ENCODE data around the gene SSBP2.

DNA sequence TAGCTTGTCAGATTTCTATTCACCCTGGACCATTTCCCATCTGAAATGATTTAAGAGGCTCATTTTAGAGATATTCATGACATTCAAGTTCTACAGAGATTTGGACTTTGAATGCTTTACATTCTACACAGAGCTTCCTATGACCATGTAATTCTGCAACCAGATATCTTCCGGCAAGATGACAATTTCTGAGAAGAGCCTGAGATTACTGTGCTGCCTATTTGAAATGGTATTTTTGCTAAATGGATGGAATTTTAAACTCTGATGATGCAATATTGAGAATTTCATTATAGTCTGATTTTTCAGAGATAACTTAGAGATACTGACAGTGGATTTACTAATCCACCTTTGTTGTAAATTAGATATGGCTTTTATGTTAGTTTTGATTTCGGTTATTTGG lies 341.0 kb downstream of the SSBP2 start:
- TF ChIP-seq POLR2A (IDR thresholded peaks at IDR 0.05; ENCODE audit: borderline replicate concordance, extremely low read depth, insufficient read depth, insufficient read length): no peak
- TF ChIP-seq, protein P1, sequence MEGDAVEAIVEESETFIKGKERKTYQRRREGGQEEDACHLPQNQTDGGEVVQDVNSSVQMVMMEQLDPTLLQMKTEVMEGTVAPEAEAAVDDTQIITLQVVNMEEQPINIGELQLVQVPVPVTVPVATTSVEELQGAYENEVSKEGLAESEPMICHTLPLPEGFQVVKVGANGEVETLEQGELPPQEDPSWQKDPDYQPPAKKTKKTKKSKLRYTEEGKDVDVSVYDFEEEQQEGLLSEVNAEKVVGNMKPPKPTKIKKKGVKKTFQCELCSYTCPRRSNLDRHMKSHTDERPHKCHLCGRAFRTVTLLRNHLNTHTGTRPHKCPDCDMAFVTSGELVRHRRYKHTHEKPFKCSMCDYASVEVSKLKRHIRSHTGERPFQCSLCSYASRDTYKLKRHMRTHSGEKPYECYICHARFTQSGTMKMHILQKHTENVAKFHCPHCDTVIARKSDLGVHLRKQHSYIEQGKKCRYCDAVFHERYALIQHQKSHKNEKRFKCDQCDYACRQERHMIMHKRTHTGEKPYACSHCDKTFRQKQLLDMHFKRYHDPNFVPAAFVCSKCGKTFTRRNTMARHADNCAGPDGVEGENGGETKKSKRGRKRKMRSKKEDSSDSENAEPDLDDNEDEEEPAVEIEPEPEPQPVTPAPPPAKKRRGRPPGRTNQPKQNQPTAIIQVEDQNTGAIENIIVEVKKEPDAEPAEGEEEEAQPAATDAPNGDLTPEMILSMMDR (IDR thresholded peaks at IDR 0.05 in 2 of 3, conservative IDR thresholded peaks at IDR 0.05 in 1 of 3; ENCODE audit: borderline replicate concordance in 1 of 3, insufficient read depth in 1 of 3, low read depth in 2 of 3, low read length in 2 of 3): no peak
- TF ChIP-seq TCF7L2 (IDR thresholded peaks at IDR 0.05; ENCODE audit: borderline replicate concordance, extremely low read depth, insufficient read depth, insufficient read length): no peak
- no peak for TF ChIP-seq POLR2AphosphoS5 (IDR thresholded peaks at IDR 0.05; ENCODE audit: low read depth, low read length)
- no peak for TF ChIP-seq RAD21 (IDR thresholded peaks at IDR 0.05; ENCODE audit: low read depth)
- TF ChIP-seq JUND (IDR thresholded peaks at IDR 0.05): no peak
- TF ChIP-seq SIN3A (IDR thresholded peaks at IDR 0.05; ENCODE audit: low read depth): no peak
- TF ChIP-seq, protein P2, sequence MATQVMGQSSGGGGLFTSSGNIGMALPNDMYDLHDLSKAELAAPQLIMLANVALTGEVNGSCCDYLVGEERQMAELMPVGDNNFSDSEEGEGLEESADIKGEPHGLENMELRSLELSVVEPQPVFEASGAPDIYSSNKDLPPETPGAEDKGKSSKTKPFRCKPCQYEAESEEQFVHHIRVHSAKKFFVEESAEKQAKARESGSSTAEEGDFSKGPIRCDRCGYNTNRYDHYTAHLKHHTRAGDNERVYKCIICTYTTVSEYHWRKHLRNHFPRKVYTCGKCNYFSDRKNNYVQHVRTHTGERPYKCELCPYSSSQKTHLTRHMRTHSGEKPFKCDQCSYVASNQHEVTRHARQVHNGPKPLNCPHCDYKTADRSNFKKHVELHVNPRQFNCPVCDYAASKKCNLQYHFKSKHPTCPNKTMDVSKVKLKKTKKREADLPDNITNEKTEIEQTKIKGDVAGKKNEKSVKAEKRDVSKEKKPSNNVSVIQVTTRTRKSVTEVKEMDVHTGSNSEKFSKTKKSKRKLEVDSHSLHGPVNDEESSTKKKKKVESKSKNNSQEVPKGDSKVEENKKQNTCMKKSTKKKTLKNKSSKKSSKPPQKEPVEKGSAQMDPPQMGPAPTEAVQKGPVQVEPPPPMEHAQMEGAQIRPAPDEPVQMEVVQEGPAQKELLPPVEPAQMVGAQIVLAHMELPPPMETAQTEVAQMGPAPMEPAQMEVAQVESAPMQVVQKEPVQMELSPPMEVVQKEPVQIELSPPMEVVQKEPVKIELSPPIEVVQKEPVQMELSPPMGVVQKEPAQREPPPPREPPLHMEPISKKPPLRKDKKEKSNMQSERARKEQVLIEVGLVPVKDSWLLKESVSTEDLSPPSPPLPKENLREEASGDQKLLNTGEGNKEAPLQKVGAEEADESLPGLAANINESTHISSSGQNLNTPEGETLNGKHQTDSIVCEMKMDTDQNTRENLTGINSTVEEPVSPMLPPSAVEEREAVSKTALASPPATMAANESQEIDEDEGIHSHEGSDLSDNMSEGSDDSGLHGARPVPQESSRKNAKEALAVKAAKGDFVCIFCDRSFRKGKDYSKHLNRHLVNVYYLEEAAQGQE (IDR thresholded peaks at IDR 0.05; ENCODE audit: low read depth): no peak
- no peak for TF ChIP-seq EZH2phosphoT487 (IDR thresholded peaks at IDR 0.05; ENCODE audit: borderline replicate concordance)
- TF ChIP-seq, protein P3, sequence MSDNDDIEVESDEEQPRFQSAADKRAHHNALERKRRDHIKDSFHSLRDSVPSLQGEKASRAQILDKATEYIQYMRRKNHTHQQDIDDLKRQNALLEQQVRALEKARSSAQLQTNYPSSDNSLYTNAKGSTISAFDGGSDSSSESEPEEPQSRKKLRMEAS (IDR thresholded peaks at IDR 0.05): no peak

Data from HCT116 (cell line).